ENCODE results near the gene CYS1. TPM values are rescaled to one million over a fixed set of nuclear protein-coding genes. Genes with fewer than 3 reads are reported as not detected.

CYS1 gene
- total RNA-seq, 1 donor from 2014 or later, result 0.56 TPM

DNA sequence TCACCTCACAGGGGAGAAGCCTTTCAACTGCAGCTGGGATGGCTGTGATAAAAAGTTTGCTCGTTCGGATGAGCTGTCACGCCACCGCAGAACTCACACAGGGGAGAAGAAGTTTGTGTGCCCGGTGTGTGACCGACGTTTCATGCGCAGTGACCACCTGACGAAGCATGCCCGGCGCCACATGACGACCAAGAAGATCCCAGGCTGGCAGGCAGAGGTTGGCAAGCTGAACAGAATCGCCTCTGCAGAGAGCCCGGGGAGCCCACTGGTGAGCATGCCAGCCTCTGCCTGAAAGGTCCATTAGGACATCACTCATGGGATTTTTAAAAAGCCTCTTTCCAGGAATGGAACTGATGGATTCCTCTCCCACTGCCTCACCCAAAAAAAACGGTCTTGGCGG lies 28.0 kb downstream of the CYS1 start:
- no peak overlapping the region for H3K4me3 ChIP-seq
- H3K27me3 ChIP-seq, result no peaks in the 10 kb centered on the region
- H3K4me3 Mint-ChIP-seq, result no peak overlapping the region
- no peak overlapping the region for H3K27ac Mint-ChIP-seq
- peaks cover 7% of the 10 kb centered on the region for H3K4me1 ChIP-seq
- H3K27me3 Mint-ChIP-seq (ENCODE audit: insufficient read depth, low read depth), result peaks cover 6% of the 10 kb centered on the region
- peaks cover 37% of the 10 kb centered on the region for H3K36me3 Mint-ChIP-seq
- no peak for DNase-seq (ENCODE audit: low spot score)
- H4K20me1 ChIP-seq (ENCODE audit: low read depth), result peaks cover 6% of the 10 kb centered on the region
- no peak overlapping the region for H3K9ac ChIP-seq
- TF ChIP-seq CTCF (IDR thresholded peaks at IDR 0.05) (no peak), EZH2 (IDR thresholded peaks at IDR 0.05) (no peak), EZH2phosphoT487 (IDR thresholded peaks at IDR 0.05) (no peak)
- H3K36me3 ChIP-seq, result no peaks in the 10 kb centered on the region
- no peak overlapping the region for H3K27ac ChIP-seq
- no peak overlapping the region for H3K4me2 ChIP-seq
- H3K79me2 ChIP-seq (ENCODE audit: low read depth), result no peaks in the 10 kb centered on the region
- no peaks in the 10 kb centered on the region for H3K9me3 Mint-ChIP-seq
- no peaks in the 10 kb centered on the region for H3K9me3 ChIP-seq (ENCODE audit: low read depth)
- H3K4me1 Mint-ChIP-seq, result peaks cover 24% of the 10 kb centered on the region
- peaks cover 9% of the 10 kb centered on the region for H3F3A ChIP-seq (ENCODE audit: low read depth)
- no peak overlapping the region for H2AFZ ChIP-seq (replicated peaks)

DNA sequence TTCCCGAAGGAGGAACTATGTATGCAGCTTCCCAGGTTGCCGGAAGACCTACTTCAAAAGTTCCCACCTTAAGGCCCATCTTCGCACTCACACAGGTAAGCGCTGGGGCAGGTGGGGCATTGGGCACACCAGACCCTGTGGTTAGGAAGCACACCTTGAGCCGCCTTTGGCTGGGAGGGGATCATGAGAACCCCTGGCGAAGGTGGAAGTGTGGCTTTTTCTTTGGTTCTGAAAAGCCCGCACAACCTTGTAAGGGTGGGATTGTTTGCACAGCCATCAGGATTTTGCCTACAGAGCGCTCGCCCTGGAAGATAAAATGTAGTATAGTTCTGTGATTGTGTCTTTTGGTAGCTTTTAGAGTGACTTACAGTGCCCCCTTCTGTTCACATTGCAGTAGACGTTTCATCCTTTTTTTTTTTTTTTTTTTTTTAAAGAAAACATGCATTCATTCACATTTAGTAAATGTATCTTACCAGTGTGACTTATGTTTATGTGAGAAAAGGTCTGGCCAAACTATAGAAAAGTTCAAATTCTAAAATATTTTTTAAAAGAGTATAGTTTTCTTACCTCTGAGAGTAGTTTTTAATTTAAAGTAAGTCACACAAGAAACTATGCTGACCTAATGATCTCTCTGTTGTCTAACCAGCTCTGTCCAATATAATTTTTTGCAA lies 31.6 kb downstream of the CYS1 start:
- Histone ChIP-seq H3K4me2 (no peak overlapping the region), H3K79me2 (ENCODE audit: low read depth) (no peaks in the 10 kb centered on the region), H3K9me3 (ENCODE audit: low read depth) (peaks cover 5% of the 10 kb centered on the region), H3K9ac (no peak overlapping the region), H3K27ac (no peak overlapping the region), H3K36me3 (no peaks in the 10 kb centered on the region), H3K27me3 (peaks cover 8% of the 10 kb centered on the region), H2AFZ (replicated peaks) (no peak overlapping the region), H3K4me3 (no peak overlapping the region), H3F3A (ENCODE audit: low read depth) (peaks cover 20% of the 10 kb centered on the region), H3K4me1 (no peaks in the 10 kb centered on the region), H4K20me1 (ENCODE audit: low read depth) (peaks cover 15% of the 10 kb centered on the region)
- peak; percentile 67 for DNase-seq (ENCODE audit: low spot score)
- Mint-ChIP-seq H3K4me3 (no peak overlapping the region), H3K4me1 (peaks cover 22% of the 10 kb centered on the region), H3K9me3 (no peaks in the 10 kb centered on the region), H3K27ac (no peak overlapping the region), H3K36me3 (peaks cover 34% of the 10 kb centered on the region), H3K27me3 (ENCODE audit: insufficient read depth, low read depth) (peaks cover 3% of the 10 kb centered on the region)
- no peak for TF ChIP-seq EZH2 (IDR thresholded peaks at IDR 0.05)
- peak; percentile 73 for TF ChIP-seq CTCF (IDR thresholded peaks at IDR 0.05)

- no peaks in the 10 kb centered on the region for H3K4me1 ChIP-seq
- H3K27ac ChIP-seq, result no peak overlapping the region
- peaks cover 3% of the 10 kb centered on the region for H3K27me3 Mint-ChIP-seq (ENCODE audit: insufficient read depth, low read depth)
- H2AFZ ChIP-seq (replicated peaks), result no peak overlapping the region
- H3K36me3 Mint-ChIP-seq, result peaks cover 29% of the 10 kb centered on the region
- H3K4me1 Mint-ChIP-seq, result peaks cover 22% of the 10 kb centered on the region
- H3K4me3 ChIP-seq, result no peak overlapping the region
- DNase-seq (ENCODE audit: low spot score), result no peak
- no peaks in the 10 kb centered on the region for H3K9me3 Mint-ChIP-seq
- peaks cover 15% of the 10 kb centered on the region for H4K20me1 ChIP-seq (ENCODE audit: low read depth)
- no peak overlapping the region for H3K4me2 ChIP-seq
- peaks cover 5% of the 10 kb centered on the region for H3K9me3 ChIP-seq (ENCODE audit: low read depth)
- H3K9ac ChIP-seq, result no peak overlapping the region
- no peaks in the 10 kb centered on the region for H3K36me3 ChIP-seq
- no peaks in the 10 kb centered on the region for H3K79me2 ChIP-seq (ENCODE audit: low read depth)
- TF ChIP-seq EZH2phosphoT487 (IDR thresholded peaks at IDR 0.05), result no peak
- no peak for TF ChIP-seq CTCF (IDR thresholded peaks at IDR 0.05)
- no peak for TF ChIP-seq EZH2 (IDR thresholded peaks at IDR 0.05)
- H3F3A ChIP-seq (ENCODE audit: low read depth), result peaks cover 21% of the 10 kb centered on the region
- H3K27me3 ChIP-seq, result peaks cover 9% of the 10 kb centered on the region
- H3K27ac Mint-ChIP-seq, result no peak overlapping the region
- no peak overlapping the region for H3K4me3 Mint-ChIP-seq
Observed at GRCh38 chr2:10047616-10048500, 32.4 kb downstream of the CYS1 start.
